GM12878 (cell line): ENCODE measurements around the gene GP5. TPM values are rescaled to one million over a fixed set of nuclear protein-coding genes. Genes with fewer than 3 reads are reported as not detected.

ENCODE experiments used
- ATAC-seq: fragments of 200-7000 bp; cut with Tn5 transposase; 3 replicates; pipeline ENCODE4 v1.9.1; 2020; ENCODE audit warnings: mild to moderate bottlenecking, moderate library complexity
- BruUV-seq: library from RNA; stranded (reverse); fragments of 400-500 nt; replicated peaks from 2 replicates; lab custom pipeline; 2021; lab: Mats Ljungman, UMichigan
- CTCF ChIA-PET: fragments of 300-600 bp; sonication (Branson Sonifier 250); formaldehyde crosslinking; extraction: SDS; loops from one replicate; lab custom pipeline; 2021; ENCODE audit warnings: inconsistent platforms; lab: Yijun Ruan, JAX
- POLR2A ChIA-PET: fragments of 350-600 bp; formaldehyde crosslinking; extraction: SDS; loops from one replicate; lab custom pipeline; 2021; ENCODE audit warnings: inconsistent platforms; lab: Charles Lee
- RAD21 ChIA-PET: fragments of 300-600 bp; sonication (Branson Sonifier 250); formaldehyde crosslinking; loops from one replicate; lab custom pipeline; 2023; ENCODE audit warnings: antibody characterized with exemption; ENCODE audit not compliant: unreplicated experiment; lab: Charles Lee
- SMC1A ChIA-PET: fragments of 300-600 bp; sonication (Branson Sonifier 250); formaldehyde crosslinking; loops from one replicate; lab custom pipeline; 2023; ENCODE audit not compliant: unreplicated experiment, uncharacterized antibody; lab: Charles Lee
- DNase-seq: peaks from one replicate; pipeline ENCODE4 v3.0.0-alpha.2; 2011; ENCODE audit warnings: low read depth, low spot score
- FAIRE-seq: peaks from 3 replicates; lab custom pipeline; 2011; peaks lifted over from hg19 to GRCh38; lab: Jason Lieb, UNC
- H2AFZ ChIP-seq: 2 replicates; pipeline ENCODE4 v1.6.0; 2011; ENCODE audit warnings: low read depth, low read length, control low read depth; ENCODE audit not compliant: control insufficient read depth
- H3K27ac ChIP-seq: 2 replicates; pipeline ENCODE4 v1.5.1; 2011; ENCODE audit warnings: control low read depth; ENCODE audit not compliant: control insufficient read depth, insufficient read depth
- H3K27me3 ChIP-seq, 2 experiments: replicated peaks in 1 of 2; 2 replicates each; pipeline versions ENCODE4 v1.6.0 to v1.6.1; 2011; ENCODE audit warnings: low read length in 1 of 2; ENCODE audit not compliant: control insufficient read depth in 2 of 2, insufficient read depth in 2 of 2
- H3K36me3 ChIP-seq, 2 experiments: 2 replicates each; pipeline ENCODE4 v1.5.1; 2011; ENCODE audit warnings: low read length in 1 of 2; ENCODE audit not compliant: control insufficient read depth in 2 of 2, insufficient read depth in 2 of 2
- H3K4me1 ChIP-seq: 2 replicates; pipeline ENCODE4 v1.6.1; 2011; ENCODE audit warnings: mild to moderate bottlenecking, low read length, moderate library complexity, mixed read lengths; ENCODE audit not compliant: control insufficient read depth, insufficient read depth
- H3K4me2 ChIP-seq: 2 replicates; pipeline ENCODE4 v1.6.0; 2011; ENCODE audit warnings: control low read depth; ENCODE audit not compliant: control insufficient read depth, insufficient read depth
- H3K4me3 ChIP-seq: fragments of 200-600 bp; sonication (generic); 2 replicates; pipeline ENCODE4 v1.5.1; 2016
- H3K79me2 ChIP-seq: 2 replicates; pipeline ENCODE4 v1.6.0; 2011; ENCODE audit warnings: low read length; ENCODE audit not compliant: control insufficient read depth, insufficient read depth
- H3K9ac ChIP-seq: 2 replicates; pipeline ENCODE4 v1.8.0; 2011; ENCODE audit warnings: low read length, control low read depth, mixed read lengths; ENCODE audit not compliant: control insufficient read depth, insufficient read depth
- H3K9me3 ChIP-seq: replicated peaks from 3 replicates; pipeline ENCODE4 v1.5.1; 2011; ENCODE audit warnings: mild to moderate bottlenecking, low read length; ENCODE audit not compliant: control insufficient read depth, insufficient read depth
- H4K20me1 ChIP-seq: 2 replicates; pipeline ENCODE4 v1.6.0; 2011; ENCODE audit not compliant: control insufficient read depth, insufficient read depth
- CBX3 ChIP-seq: fragments of 200-600 bp; sonication (generic); IDR thresholded peaks from 2 replicates; pipeline ENCODE4 v1.6.1; 2016; ENCODE audit warnings: low read depth, borderline replicate concordance
- EZH2 ChIP-seq: IDR thresholded peaks from 2 replicates; pipeline ENCODE4 v1.6.1; 2012; ENCODE audit warnings: low read depth, mild to moderate bottlenecking, control low read depth, inconsistent platforms, low read length, borderline replicate concordance; ENCODE audit not compliant: control insufficient read depth
- HCFC1 ChIP-seq: fragments of 150-350 bp; IDR thresholded peaks from 2 replicates; pipeline ENCODE4 v1.6.1; 2014; ENCODE audit warnings: low read length
- IKZF1 ChIP-seq: fragments of 450-650 bp; conservative IDR thresholded peaks from 2 replicates; pipeline ENCODE4 v1.6.1; 2017; ENCODE audit warnings: antibody characterized with exemption, mild to moderate bottlenecking
- LARP7 ChIP-seq: fragments of 450-650 bp; IDR thresholded peaks from 2 replicates; pipeline ENCODE4 v1.6.1; 2017; ENCODE audit warnings: mild to moderate bottlenecking
- MAX ChIP-seq: IDR thresholded peaks from 2 replicates; pipeline ENCODE4 v1.6.1; 2012; ENCODE audit warnings: low read depth, low read length, improper control_type of control experiment
- MXI1 ChIP-seq: fragments of 150-350 bp; IDR thresholded peaks from 2 replicates; pipeline ENCODE4 v1.6.1; 2011; ENCODE audit warnings: low read depth, mild to moderate bottlenecking, inconsistent platforms, low read length, improper control_type of control experiment
- MYC ChIP-seq: IDR thresholded peaks from 2 replicates; pipeline ENCODE4 v1.6.1; 2011; ENCODE audit warnings: mild to moderate bottlenecking, low read length, moderate library complexity, inconsistent platforms; ENCODE audit not compliant: insufficient read depth, insufficient replicate concordance, insufficient read length, severe bottlenecking
- NBN ChIP-seq: fragments of 450-650 bp; IDR thresholded peaks from 2 replicates; pipeline ENCODE4 v1.6.1; 2016
- POU2F2 ChIP-seq: IDR thresholded peaks from 3 replicates; pipeline ENCODE4 v1.6.1; 2011; ENCODE audit warnings: low read depth, mild to moderate bottlenecking, low read length, borderline replicate concordance
- SMAD5 ChIP-seq: IDR thresholded peaks from 2 replicates; pipeline ENCODE4 v1.6.1; 2016; ENCODE audit warnings: antibody characterized with exemption, low read depth
- ZBTB40 ChIP-seq: fragments of 450-650 bp; IDR thresholded peaks from 2 replicates; pipeline ENCODE4 v1.6.1; 2016; ENCODE audit warnings: mild to moderate bottlenecking, moderate library complexity, borderline replicate concordance
- WGBS: methylation state at CpG from one replicate; pipeline ENCODE4 v1.1.6; 2016; ENCODE audit warnings: low lambda C conversion rate; ENCODE audit not compliant: insufficient replicate concordance, insufficient coverage; ENCODE audit errors: missing lambda C conversion rate; 5-methylcytosine and 5-hydroxymethylcytosine counted together
- in situ Hi-C: fragments of 300-500 bp; cut with MboI; formaldehyde crosslinking; loops from 9 replicates; pipeline ENCODE4 v1.14.3; 2018; ENCODE audit warnings: mixed read lengths
- intact Hi-C: fragments of 100-400 bp; cut with micrococcal nuclease; formaldehyde crosslinking; loops from one replicate; pipeline ENCODE4 v1.14.2; 2022; ENCODE audit not compliant: unreplicated experiment
- polyA plus RNA-seq, 11 experiments: library from polyadenylated mRNA; depleted of rRNA in 4 of 11; unstranded in 6 of 11; stranded (reverse) in 5 of 11; fragments of >200 nt; fragmentation: Nextera tagmentation in 4 of 11; fragmentation: Illumina TruSeq in 1 of 11; extraction: Ambion mirVana in 4 of 11; extraction: Trizol in 1 of 11; gene quantifications; 1 replicate in 1 of 11; 2 replicates in 10 of 11; pipeline versions ENCODE4 v1.2.1 to v1.2.3, GENCODE V29; 2011 to 2016; ENCODE audit warnings: inconsistent platforms in 2 of 11, missing spikeins in 2 of 11, low read depth in 1 of 11
- total RNA-seq, 4 experiments: library from RNA; depleted of rRNA in 3 of 4; stranded (reverse); fragments of >200 nt in 3 of 4; fragmentation: Illumina TruSeq in 1 of 4; extraction: Trizol in 1 of 4; gene quantifications; 2 replicates each; pipeline versions ENCODE4 v1.2.1 to v1.2.3, GENCODE V29; 2013 to 2021
- TF ChIP-seq, protein P1 (sequence below): IDR thresholded peaks from 2 replicates; pipeline ENCODE4 v1.6.1; 2012; ENCODE audit warnings: low read depth, low read length, improper control_type of control experiment
- TF ChIP-seq, protein P2 (sequence below): IDR thresholded peaks from 2 replicates; pipeline ENCODE4 v1.6.1; 2011; ENCODE audit warnings: low read depth, low read length, improper control_type of control experiment, borderline replicate concordance

Gene GP5
- total and polyA plus RNA-seq, 10 of the 15 experiments (the other 5 are each of a cell fraction or from before 2014, with no cell fraction given): not detected

- TF ChIP-seq ZBTB40 (no peak), LARP7 (no peak), MXI1 (no peak)
These were observed 47.7 kb upstream of the GP5 start (continued) for GRCh38 chr3:194446754-194447153.

GRCh38 chr3:194446172-194446571 is 47.1 kb upstream of the GP5 start:
- no peaks in the 10 kb centered on the region for H4K20me1 ChIP-seq
- no peak overlapping the region for H2AFZ ChIP-seq
- H3K79me2 ChIP-seq: no peaks in the 10 kb centered on the region
- ATAC-seq (no peak), FAIRE-seq (no peak), DNase-seq (no peak)
- H3K4me1 ChIP-seq: peaks cover 6% of the 10 kb centered on the region
- 23% methylated on average over 13 of the region's 13 CpGs for WGBS
- no peak overlapping the region for H3K4me2 ChIP-seq
- H3K36me3 ChIP-seq: peaks cover 0 to 33% of the 10 kb centered on the region in 2 experiments; a peak in 3 of 4 replicates
- RAD21 ChIA-PET: interaction anchor here (1.4 kb wide), 1 partner anchor 128 kb away, joined by 4 read pairs; no protein-coding TSS in a partner anchor
- no peak overlapping the region for H3K4me3 ChIP-seq
- H3K9ac ChIP-seq: no peak overlapping the region
- TF ChIP-seq IKZF1 (no peak), SMAD5 (no peak), HCFC1 (no peak), CBX3 (no peak), NBN (no peak), MAX (no peak), POU2F2 (no peak), EZH2 (no peak), MYC (no peak)
- TF ChIP-seq, protein P1, sequence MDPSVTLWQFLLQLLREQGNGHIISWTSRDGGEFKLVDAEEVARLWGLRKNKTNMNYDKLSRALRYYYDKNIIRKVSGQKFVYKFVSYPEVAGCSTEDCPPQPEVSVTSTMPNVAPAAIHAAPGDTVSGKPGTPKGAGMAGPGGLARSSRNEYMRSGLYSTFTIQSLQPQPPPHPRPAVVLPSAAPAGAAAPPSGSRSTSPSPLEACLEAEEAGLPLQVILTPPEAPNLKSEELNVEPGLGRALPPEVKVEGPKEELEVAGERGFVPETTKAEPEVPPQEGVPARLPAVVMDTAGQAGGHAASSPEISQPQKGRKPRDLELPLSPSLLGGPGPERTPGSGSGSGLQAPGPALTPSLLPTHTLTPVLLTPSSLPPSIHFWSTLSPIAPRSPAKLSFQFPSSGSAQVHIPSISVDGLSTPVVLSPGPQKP: no peak
- TF ChIP-seq, protein P2, sequence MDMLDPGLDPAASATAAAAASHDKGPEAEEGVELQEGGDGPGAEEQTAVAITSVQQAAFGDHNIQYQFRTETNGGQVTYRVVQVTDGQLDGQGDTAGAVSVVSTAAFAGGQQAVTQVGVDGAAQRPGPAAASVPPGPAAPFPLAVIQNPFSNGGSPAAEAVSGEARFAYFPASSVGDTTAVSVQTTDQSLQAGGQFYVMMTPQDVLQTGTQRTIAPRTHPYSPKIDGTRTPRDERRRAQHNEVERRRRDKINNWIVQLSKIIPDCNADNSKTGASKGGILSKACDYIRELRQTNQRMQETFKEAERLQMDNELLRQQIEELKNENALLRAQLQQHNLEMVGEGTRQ: no peak
- H3K9me3 ChIP-seq: no peaks in the 10 kb centered on the region
- intact Hi-C loops: no loop called here
- BruUV-seq: no TSS peak
- H3K27ac ChIP-seq: no peak overlapping the region
- SMC1A ChIA-PET: interaction anchor here (1.5 to 1.6 kb wide), 2 partner anchors 16 to 100 kb away, joined by 3 to 4 read pairs; no protein-coding TSS in a partner anchor
- CTCF ChIA-PET: interaction anchor here (1.2 to 2.1 kb wide), 5 partner anchors 26 to 150 kb away, joined by 3 to 9 read pairs (median 3); no protein-coding TSS in a partner anchor
- in situ Hi-C loops: no loop called here
- no peaks in the 10 kb centered on the region for H3K27me3 ChIP-seq
- POLR2A ChIA-PET: no interaction called here
